ENCODE measurements around the gene MIA. TPM values are rescaled to one million over a fixed set of nuclear protein-coding genes. Genes with fewer than 3 reads are reported as not detected.
A peak's percentile ranks its signal among the peaks of the same experiment; 100 is the strongest.

MIA gene
- total and polyA plus RNA-seq, 9 of the 15 experiments (the other 6 are each of a cell fraction or from before 2014, with no cell fraction given): 0.21 TPM; not detected in 8

DNA sequence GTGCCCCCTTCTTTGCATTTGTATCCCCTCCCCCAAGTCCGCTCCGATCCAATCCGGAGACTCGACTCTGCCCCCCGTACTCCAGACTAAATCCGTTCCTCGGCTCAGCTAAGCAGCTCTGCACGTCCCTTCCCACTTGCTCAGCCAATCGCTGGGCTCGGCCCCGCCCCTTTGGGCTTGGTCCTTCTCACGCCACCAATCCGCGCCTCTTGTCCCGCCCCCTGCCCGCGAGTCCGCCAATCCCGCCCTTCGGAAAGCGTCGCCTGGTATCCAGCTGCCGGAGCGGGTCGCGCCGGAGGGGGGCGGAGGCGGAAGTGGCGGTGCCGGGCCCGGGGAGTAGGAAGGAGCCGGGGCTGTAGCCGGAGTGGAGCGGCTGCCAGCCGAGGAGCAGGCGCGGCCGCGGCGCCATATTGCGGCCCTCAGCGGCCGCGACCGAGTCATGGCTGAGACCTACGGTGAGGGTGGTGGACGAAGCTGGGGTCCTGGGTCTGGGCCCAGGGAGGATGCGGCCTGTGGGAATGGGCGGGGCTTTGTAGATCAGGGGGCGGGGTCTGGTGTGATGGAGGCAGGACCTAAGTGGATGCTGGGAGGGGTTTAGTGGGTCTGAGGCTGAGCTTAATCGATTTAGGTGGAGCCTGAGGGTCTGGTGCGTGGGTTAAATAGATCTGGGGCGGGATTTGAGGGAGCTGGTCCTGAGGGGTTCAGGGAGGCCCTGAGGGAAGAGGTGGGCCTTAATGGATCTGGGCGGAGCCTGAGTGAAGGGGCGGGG is 2.8 kb downstream of the MIA start, which contains the start of gene RAB4B (continued):
- TF ChIP-seq NELFE (IDR thresholded peaks at IDR 0.05; ENCODE audit: insufficient read depth, insufficient read length): no peak
- no peak for TF ChIP-seq ZNF133 (CRISPR knock-in tag; IDR thresholded peaks at IDR 0.05)
- peak; percentile 89 for TF ChIP-seq CHD2 (IDR thresholded peaks at IDR 0.05; ENCODE audit: low read depth, low read length)
- 0 out of 2 replicates have a peak, but pooled peaks have one; percentile 28 for TF ChIP-seq TCF3 (CRISPR knock-in tag; IDR thresholded peaks at IDR 0.05)
- no peak for TF ChIP-seq FOXJ2 (tag; IDR thresholded peaks at IDR 0.05)
- TF ChIP-seq HNRNPK (IDR thresholded peaks at IDR 0.05; ENCODE audit: low read depth, low read length, poor library complexity, severe bottlenecking): peak; percentile 72
- TF ChIP-seq, protein P1, sequence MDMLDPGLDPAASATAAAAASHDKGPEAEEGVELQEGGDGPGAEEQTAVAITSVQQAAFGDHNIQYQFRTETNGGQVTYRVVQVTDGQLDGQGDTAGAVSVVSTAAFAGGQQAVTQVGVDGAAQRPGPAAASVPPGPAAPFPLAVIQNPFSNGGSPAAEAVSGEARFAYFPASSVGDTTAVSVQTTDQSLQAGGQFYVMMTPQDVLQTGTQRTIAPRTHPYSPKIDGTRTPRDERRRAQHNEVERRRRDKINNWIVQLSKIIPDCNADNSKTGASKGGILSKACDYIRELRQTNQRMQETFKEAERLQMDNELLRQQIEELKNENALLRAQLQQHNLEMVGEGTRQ (CRISPR knock-in tag; IDR thresholded peaks at IDR 0.05): no peak
- TF ChIP-seq FOS (IDR thresholded peaks at IDR 0.05; ENCODE audit: extremely low read depth, insufficient read length): peak; percentile 98
- TF ChIP-seq, protein P2, sequence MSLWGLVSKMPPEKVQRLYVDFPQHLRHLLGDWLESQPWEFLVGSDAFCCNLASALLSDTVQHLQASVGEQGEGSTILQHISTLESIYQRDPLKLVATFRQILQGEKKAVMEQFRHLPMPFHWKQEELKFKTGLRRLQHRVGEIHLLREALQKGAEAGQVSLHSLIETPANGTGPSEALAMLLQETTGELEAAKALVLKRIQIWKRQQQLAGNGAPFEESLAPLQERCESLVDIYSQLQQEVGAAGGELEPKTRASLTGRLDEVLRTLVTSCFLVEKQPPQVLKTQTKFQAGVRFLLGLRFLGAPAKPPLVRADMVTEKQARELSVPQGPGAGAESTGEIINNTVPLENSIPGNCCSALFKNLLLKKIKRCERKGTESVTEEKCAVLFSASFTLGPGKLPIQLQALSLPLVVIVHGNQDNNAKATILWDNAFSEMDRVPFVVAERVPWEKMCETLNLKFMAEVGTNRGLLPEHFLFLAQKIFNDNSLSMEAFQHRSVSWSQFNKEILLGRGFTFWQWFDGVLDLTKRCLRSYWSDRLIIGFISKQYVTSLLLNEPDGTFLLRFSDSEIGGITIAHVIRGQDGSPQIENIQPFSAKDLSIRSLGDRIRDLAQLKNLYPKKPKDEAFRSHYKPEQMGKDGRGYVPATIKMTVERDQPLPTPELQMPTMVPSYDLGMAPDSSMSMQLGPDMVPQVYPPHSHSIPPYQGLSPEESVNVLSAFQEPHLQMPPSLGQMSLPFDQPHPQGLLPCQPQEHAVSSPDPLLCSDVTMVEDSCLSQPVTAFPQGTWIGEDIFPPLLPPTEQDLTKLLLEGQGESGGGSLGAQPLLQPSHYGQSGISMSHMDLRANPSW (CRISPR knock-in tag; IDR thresholded peaks at IDR 0.05): no peak
- peak; percentile 56 for TF ChIP-seq TBP (optimal IDR thresholded peaks at IDR 0.05; ENCODE audit: low read depth, low read length)
- TF ChIP-seq LEF1 (IDR thresholded peaks at IDR 0.05): 0 out of 2 replicates have a peak, but pooled peaks have one; percentile 14
- TF ChIP-seq JUND (IDR thresholded peaks at IDR 0.05; ENCODE audit: borderline replicate concordance, low read depth, low read length): no peak
- TF ChIP-seq JUND (tag; IDR thresholded peaks at IDR 0.05; ENCODE audit: borderline replicate concordance, low read depth, low read length): no peak
- TF ChIP-seq L3MBTL2 (IDR thresholded peaks at IDR 0.05): no peak
- TF ChIP-seq NCOA6 (IDR thresholded peaks at IDR 0.05): no peak
- TF ChIP-seq ZNF12 (CRISPR knock-in tag; IDR thresholded peaks at IDR 0.05): peak; percentile 81; the same call in 1 of the 2 replicates
- no peak for TF ChIP-seq ZNF445 (CRISPR knock-in tag; IDR thresholded peaks at IDR 0.05; ENCODE audit: low read depth)
- peak; percentile 74 to 80 for TF ChIP-seq NRF1 (conservative IDR thresholded peaks at IDR 0.05 in 1 of 2, IDR thresholded peaks at IDR 0.05 in 1 of 2)
- TF ChIP-seq RBBP5 (IDR thresholded peaks at IDR 0.05; ENCODE audit: borderline replicate concordance, insufficient read depth, low read length, poor library complexity, severe bottlenecking): peak; percentile 88
- peak; percentile 99 for TF ChIP-seq SP1 (CRISPR knock-in tag; IDR thresholded peaks at IDR 0.05)
- TF ChIP-seq RBM25 (IDR thresholded peaks at IDR 0.05; ENCODE audit: low read depth, low read length, severe bottlenecking): peak; percentile 99
- TF ChIP-seq ETV5 (CRISPR knock-in tag; IDR thresholded peaks at IDR 0.05; ENCODE audit: low read depth): peak; percentile 86
- TF ChIP-seq, protein P3, sequence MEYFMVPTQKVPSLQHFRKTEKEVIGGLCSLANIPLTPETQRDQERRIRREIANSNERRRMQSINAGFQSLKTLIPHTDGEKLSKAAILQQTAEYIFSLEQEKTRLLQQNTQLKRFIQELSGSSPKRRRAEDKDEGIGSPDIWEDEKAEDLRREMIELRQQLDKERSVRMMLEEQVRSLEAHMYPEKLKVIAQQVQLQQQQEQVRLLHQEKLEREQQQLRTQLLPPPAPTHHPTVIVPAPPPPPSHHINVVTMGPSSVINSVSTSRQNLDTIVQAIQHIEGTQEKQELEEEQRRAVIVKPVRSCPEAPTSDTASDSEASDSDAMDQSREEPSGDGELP (CRISPR knock-in tag; IDR thresholded peaks at IDR 0.05; ENCODE audit: borderline replicate concordance): peak; percentile 98
- TF ChIP-seq, protein P4, sequence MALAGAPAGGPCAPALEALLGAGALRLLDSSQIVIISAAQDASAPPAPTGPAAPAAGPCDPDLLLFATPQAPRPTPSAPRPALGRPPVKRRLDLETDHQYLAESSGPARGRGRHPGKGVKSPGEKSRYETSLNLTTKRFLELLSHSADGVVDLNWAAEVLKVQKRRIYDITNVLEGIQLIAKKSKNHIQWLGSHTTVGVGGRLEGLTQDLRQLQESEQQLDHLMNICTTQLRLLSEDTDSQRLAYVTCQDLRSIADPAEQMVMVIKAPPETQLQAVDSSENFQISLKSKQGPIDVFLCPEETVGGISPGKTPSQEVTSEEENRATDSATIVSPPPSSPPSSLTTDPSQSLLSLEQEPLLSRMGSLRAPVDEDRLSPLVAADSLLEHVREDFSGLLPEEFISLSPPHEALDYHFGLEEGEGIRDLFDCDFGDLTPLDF (CRISPR knock-in tag; IDR thresholded peaks at IDR 0.05): peak; percentile 53; the same call in 1 of the 2 replicates

Measured in K562 (cell line).